ENCODE data around the gene HAUS8.

GRCh38 chr19:17097593-17098126, 22.4 kb upstream of the HAUS8 start:
- TF ChIP-seq EZH2 (IDR thresholded peaks at IDR 0.05; ENCODE audit: borderline replicate concordance, low read depth, low read length, poor library complexity, severe bottlenecking): no peak
- TF ChIP-seq, protein P1, sequence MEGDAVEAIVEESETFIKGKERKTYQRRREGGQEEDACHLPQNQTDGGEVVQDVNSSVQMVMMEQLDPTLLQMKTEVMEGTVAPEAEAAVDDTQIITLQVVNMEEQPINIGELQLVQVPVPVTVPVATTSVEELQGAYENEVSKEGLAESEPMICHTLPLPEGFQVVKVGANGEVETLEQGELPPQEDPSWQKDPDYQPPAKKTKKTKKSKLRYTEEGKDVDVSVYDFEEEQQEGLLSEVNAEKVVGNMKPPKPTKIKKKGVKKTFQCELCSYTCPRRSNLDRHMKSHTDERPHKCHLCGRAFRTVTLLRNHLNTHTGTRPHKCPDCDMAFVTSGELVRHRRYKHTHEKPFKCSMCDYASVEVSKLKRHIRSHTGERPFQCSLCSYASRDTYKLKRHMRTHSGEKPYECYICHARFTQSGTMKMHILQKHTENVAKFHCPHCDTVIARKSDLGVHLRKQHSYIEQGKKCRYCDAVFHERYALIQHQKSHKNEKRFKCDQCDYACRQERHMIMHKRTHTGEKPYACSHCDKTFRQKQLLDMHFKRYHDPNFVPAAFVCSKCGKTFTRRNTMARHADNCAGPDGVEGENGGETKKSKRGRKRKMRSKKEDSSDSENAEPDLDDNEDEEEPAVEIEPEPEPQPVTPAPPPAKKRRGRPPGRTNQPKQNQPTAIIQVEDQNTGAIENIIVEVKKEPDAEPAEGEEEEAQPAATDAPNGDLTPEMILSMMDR (conservative IDR thresholded peaks at IDR 0.05; ENCODE audit: low read depth, low read length): no peak

Data from A673 (cell line).